ENCODE results near the gene C6orf62.

Gene C6orf62

GRCh38 chr6:24667378-24667803 lies 51.6 kb downstream of the C6orf62 start:
- peak; percentile 7 for ATAC-seq

GRCh38 chr6:24666641-24667377 lies 52.1 kb downstream of the C6orf62 start, which contains the start of the genes ACOT13 and TDP2:
TSS of gene ACOT13 (plus strand) at chr6:24667077. CDS start at chr6:24667264, 187 bp downstream.
TSS of gene TDP2 (minus strand) at chr6:24666899. CDS start at chr6:24666862, 37 bp downstream.
- TF ChIP-seq PATZ1 (CRISPR knock-in tag; IDR thresholded peaks at IDR 0.05; ENCODE audit: borderline replicate concordance) (no peak), CSDC2 (CRISPR knock-in tag; IDR thresholded peaks at IDR 0.05) (no peak), ZFP3 (CRISPR knock-in tag; IDR thresholded peaks at IDR 0.05) (0 out of 2 replicates have a peak, but pooled peaks have one; percentile 21), RARB (CRISPR knock-in tag; IDR thresholded peaks at IDR 0.05) (no peak), ZFP30 (CRISPR knock-in tag; IDR thresholded peaks at IDR 0.05) (no peak), ZNF8 (CRISPR knock-in tag; IDR thresholded peaks at IDR 0.05) (no peak), ZC3H10 (CRISPR knock-in tag; IDR thresholded peaks at IDR 0.05) (no peak), ZNF70 (CRISPR knock-in tag; IDR thresholded peaks at IDR 0.05) (no peak), BACH2 (CRISPR knock-in tag; IDR thresholded peaks at IDR 0.05; ENCODE audit: borderline replicate concordance) (no peak)
- ATAC-seq: peak; percentile 98

More at GRCh38 chr6:24667378-24667803, 51.6 kb downstream of the C6orf62 start:
- no peak for TF ChIP-seq TSHZ2 (CRISPR knock-in tag; IDR thresholded peaks at IDR 0.05)

- TF ChIP-seq ZC3H10 (CRISPR knock-in tag; IDR thresholded peaks at IDR 0.05) (no peak), PPARA (CRISPR knock-in tag; IDR thresholded peaks at IDR 0.05; ENCODE audit: borderline replicate concordance) (no peak), TOX (CRISPR knock-in tag; IDR thresholded peaks at IDR 0.05; ENCODE audit: borderline replicate concordance) (no peak), ZFP3 (CRISPR knock-in tag; IDR thresholded peaks at IDR 0.05) (no peak), ZFP30 (CRISPR knock-in tag; IDR thresholded peaks at IDR 0.05) (no peak), PATZ1 (CRISPR knock-in tag; IDR thresholded peaks at IDR 0.05; ENCODE audit: borderline replicate concordance) (no peak), CSDC2 (CRISPR knock-in tag; IDR thresholded peaks at IDR 0.05) (no peak), TSHZ2 (CRISPR knock-in tag; IDR thresholded peaks at IDR 0.05) (no peak), GLIS3 (CRISPR knock-in tag; IDR thresholded peaks at IDR 0.05) (no peak)
- peak; percentile 75 for ATAC-seq
Observed at GRCh38 chr6:24666097-24666640, 52.8 kb downstream of the C6orf62 start.

- ATAC-seq: no peak
- no peak for TF ChIP-seq GLIS3 (CRISPR knock-in tag; IDR thresholded peaks at IDR 0.05)
- TF ChIP-seq CSDC2 (CRISPR knock-in tag; IDR thresholded peaks at IDR 0.05): no peak
- no peak for TF ChIP-seq PPARA (CRISPR knock-in tag; IDR thresholded peaks at IDR 0.05; ENCODE audit: borderline replicate concordance)
- no peak for TF ChIP-seq ZNF70 (CRISPR knock-in tag; IDR thresholded peaks at IDR 0.05)
- no peak for TF ChIP-seq POU6F1 (CRISPR knock-in tag; IDR thresholded peaks at IDR 0.05; ENCODE audit: borderline replicate concordance, low read depth)
- no peak for TF ChIP-seq ARNTL (CRISPR knock-in tag; IDR thresholded peaks at IDR 0.05; ENCODE audit: borderline replicate concordance, low read depth)
- TF ChIP-seq ZNF565 (CRISPR knock-in tag; conservative IDR thresholded peaks at IDR 0.05; ENCODE audit: low read depth): no peak
- no peak for TF ChIP-seq BACH2 (CRISPR knock-in tag; IDR thresholded peaks at IDR 0.05; ENCODE audit: borderline replicate concordance)
- no peak for TF ChIP-seq ZFP30 (CRISPR knock-in tag; IDR thresholded peaks at IDR 0.05)
- no peak for TF ChIP-seq ZFP3 (CRISPR knock-in tag; IDR thresholded peaks at IDR 0.05)
Observed at GRCh38 chr6:24664046-24664987, 54.6 kb downstream of the C6orf62 start.

Data from SK-N-SH treated with all-trans-retinoic acid at 6 μM for 48 hours (cell line).